Activated naive CD8-positive, alpha-beta T cell treated with anti-CD3 and anti-CD28 coated beads for 36 hours (primary cell): ENCODE data around the gene CRX. TPM values are rescaled to one million over a fixed set of nuclear protein-coding genes. Genes with fewer than 3 reads are reported as not detected.
A peak's percentile ranks its signal among the peaks of the same experiment; 100 is the strongest.
"Not testable (repeated sequence)": the region's sequence is repeated elsewhere in the genome, so short reads cannot be mapped to it uniquely, and the experiment has no call there.

Experiments
- DNase-seq: peaks from one replicate; pipeline ENCODE4 v3.0.0; 2021
- H3K27ac Mint-ChIP-seq: one replicate; pipeline ENCODE4 v1.8.0; 2022; ENCODE audit warnings: mild to moderate bottlenecking, moderate library complexity, mixed read lengths
- H3K27me3 Mint-ChIP-seq: one replicate; pipeline ENCODE4 v1.8.0; 2022; ENCODE audit warnings: mild to moderate bottlenecking, mixed read lengths
- H3K36me3 Mint-ChIP-seq: one replicate; pipeline ENCODE4 v1.8.0; 2021; ENCODE audit warnings: mild to moderate bottlenecking, mixed read lengths
- H3K4me1 Mint-ChIP-seq: one replicate; pipeline ENCODE4 v1.8.0; 2021; ENCODE audit warnings: mixed read lengths
- H3K4me3 Mint-ChIP-seq: one replicate; pipeline ENCODE4 v1.8.0; 2022; ENCODE audit warnings: mild to moderate bottlenecking, moderate library complexity, mixed read lengths
- H3K9me3 Mint-ChIP-seq: one replicate; pipeline ENCODE4 v1.8.0; 2022; ENCODE audit warnings: mixed read lengths
- total RNA-seq, 2 experiments: library from RNA; stranded (reverse); gene quantifications; one replicate each; pipeline ENCODE4 v1.2.3, GENCODE V29; 2021

The CRX gene
- not detected for total RNA-seq

DNA sequence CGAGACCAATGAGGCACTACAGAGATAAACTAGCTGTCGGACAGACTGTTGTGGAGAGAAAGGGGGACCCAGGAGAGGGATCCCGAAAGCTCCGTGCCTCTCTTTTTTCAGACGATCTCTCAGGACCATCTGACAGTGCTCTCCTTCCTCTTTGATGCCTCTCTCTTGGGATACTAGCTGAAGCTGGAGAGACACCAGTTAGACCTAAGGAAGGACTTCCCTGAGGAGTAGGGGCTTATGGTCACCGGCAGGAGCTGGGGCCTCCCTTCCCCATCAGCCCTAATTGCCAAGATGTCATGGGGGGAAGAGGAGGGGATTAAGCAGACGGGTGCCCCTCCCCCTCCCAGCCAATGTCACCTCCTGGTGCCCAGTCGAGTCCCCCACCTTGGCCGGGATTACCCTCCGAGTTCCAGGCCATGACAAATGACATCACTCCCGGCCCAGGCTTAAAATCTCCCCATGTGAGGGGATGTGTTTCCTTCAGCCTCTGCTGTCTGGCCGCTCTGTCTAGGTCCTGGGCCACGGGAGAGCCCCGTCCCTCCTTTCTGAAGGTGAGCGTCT, at the start of gene CRX:
CRX (plus strand) TSS at position 478 of the 561 bp plus-strand sequence. CDS start 12,507 bp downstream, outside the sequence.
- H3K4me1 Mint-ChIP-seq: no peaks in the 10 kb centered on the region
- H3K27ac Mint-ChIP-seq: no peak within 1 kb of the TSS
- H3K27me3 Mint-ChIP-seq: peaks cover 30% of the 10 kb centered on the region
- no peak for DNase-seq
- H3K36me3 Mint-ChIP-seq: no peaks in the 10 kb centered on the region
- no peak within 1 kb of the TSS for H3K4me3 Mint-ChIP-seq
- no peaks in the 10 kb centered on the region for H3K9me3 Mint-ChIP-seq

- Mint-ChIP-seq H3K36me3 (peaks cover 15% of the 10 kb centered on the region), H3K4me1 (peaks cover 9% of the 10 kb centered on the region), H3K4me3 (no peak overlapping the region), H3K9me3 (no peaks in the 10 kb centered on the region), H3K27ac (no peak overlapping the region), H3K27me3 (no peaks in the 10 kb centered on the region)
- no peak for DNase-seq
These were observed 45.2 kb upstream of the CRX start for GRCh38 chr19:47776568-47776967.

DNA sequence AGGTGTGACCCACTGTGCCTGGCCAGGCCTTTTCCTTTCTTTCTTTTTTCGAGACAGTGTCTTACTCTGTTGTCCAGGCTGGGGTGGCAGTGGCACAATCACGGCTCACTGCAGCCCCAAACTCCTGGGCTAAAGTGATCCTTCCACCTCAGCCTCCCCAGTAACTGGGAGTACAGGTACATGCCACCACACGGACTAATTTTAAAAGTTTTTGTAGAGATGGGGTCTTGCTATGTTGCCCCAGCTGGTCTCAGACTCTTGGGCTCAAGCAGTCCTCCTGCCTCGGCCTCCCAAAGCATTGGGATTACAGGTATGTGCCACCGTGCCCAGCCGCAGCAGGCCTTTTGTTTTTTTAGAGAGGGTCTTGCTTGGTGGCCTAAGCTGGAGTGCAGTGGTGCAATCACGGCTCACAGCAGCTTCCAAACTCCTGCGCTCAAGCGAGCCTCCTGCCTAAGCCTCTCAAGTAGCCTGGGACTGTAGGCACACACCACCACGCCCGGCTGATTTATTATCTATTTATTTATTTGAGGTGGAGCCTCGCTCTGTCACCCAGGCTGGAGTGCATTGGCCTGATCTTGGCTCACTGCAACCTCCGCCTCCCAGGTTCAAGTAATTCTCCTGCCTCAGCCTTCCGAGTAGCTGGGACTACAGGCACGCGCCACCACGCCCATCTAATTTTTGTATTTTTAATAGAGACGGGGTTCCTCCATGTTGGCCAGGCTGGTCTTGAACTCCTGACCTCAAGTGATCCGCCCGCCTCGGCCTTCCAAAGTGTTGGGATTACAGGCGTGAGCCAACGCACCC, 44.3 kb upstream of the CRX start:
- peaks cover 18% of the 10 kb centered on the region for H3K36me3 Mint-ChIP-seq
- peak overlapping the region; percentile 97 for H3K4me3 Mint-ChIP-seq
- not testable (repeated sequence) for H3K27me3 Mint-ChIP-seq, H3K4me1 Mint-ChIP-seq, DNase-seq, H3K9me3 Mint-ChIP-seq
- peak overlapping the region; percentile 90 for H3K27ac Mint-ChIP-seq

DNA sequence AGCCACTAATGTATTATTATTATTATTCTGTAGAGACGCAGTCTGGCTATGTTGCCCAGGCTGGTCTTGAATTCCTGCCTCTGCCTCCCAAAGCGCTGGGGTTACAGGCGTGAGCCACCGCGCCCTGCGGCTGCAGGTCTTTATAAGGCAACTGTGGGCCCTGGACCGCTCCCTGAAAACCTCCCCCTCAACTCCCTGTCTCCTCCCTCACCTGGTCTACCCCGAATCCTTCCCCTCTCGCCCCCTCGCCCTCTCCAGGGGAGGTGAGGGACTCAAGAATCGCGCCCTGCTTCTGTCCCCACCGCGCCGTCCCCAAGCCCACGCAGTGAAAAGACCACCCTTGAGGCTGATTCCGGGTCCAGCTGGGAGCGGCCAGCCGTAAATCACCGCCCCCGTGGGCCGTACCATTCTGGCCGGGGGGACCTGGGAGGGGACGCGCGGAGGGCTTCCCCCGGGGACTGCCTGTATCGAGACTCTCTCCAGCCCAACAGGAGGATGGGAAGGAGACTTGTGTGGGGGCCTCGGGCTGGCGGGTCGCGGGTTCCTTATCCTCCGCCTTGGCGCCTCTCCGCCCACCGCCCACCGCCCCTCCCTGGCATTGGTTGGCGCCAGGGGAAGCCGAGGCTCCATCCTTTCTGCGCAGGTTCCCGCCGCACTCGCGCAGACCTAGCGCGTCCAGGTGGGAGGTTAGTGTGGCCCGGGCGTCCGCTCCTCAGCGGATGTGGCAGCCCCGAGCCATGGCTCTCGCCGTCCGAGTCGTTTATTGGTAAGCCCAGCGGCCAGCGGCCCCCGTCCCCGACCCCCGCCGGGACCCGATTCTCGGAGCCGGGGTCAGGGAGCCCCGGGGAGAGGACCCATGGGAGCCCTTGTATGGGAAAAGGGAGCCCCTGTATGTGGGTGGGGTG, 43.4 kb upstream of the CRX start, which contains the start of gene SELENOW:
SELENOW (plus strand) TSS at position 655 of the 905 bp plus-strand sequence; CDS start at position 738, 83 bp downstream.
- peak within 1 kb of the TSS; percentile 97 for H3K4me3 Mint-ChIP-seq
- DNase-seq: peak; percentile 85
- H3K27me3 Mint-ChIP-seq: no peaks in the 10 kb centered on the region
- H3K4me1 Mint-ChIP-seq: peaks cover 9% of the 10 kb centered on the region
- no peaks in the 10 kb centered on the region for H3K9me3 Mint-ChIP-seq
- H3K27ac Mint-ChIP-seq: peak within 1 kb of the TSS; percentile 90
- H3K36me3 Mint-ChIP-seq: peaks cover 20% of the 10 kb centered on the region

GRCh38 chr19:47778954-47779351, 42.8 kb upstream of the CRX start:
- H3K27me3 Mint-ChIP-seq: no peaks in the 10 kb centered on the region
- peaks cover 9% of the 10 kb centered on the region for H3K4me1 Mint-ChIP-seq
- H3K36me3 Mint-ChIP-seq: peaks cover 20% of the 10 kb centered on the region
- peak overlapping the region; percentile 97 for H3K4me3 Mint-ChIP-seq
- no peak for DNase-seq
- peak overlapping the region; percentile 90 for H3K27ac Mint-ChIP-seq
- no peaks in the 10 kb centered on the region for H3K9me3 Mint-ChIP-seq

GRCh38 chr19:47779524-47780214, 42.1 kb upstream of the CRX start:
- Mint-ChIP-seq H3K27me3 (no peaks in the 10 kb centered on the region), H3K36me3 (peaks cover 20% of the 10 kb centered on the region), H3K9me3 (no peaks in the 10 kb centered on the region), H3K4me3 (peak overlapping the region; percentile 97), H3K4me1 (peaks cover 9% of the 10 kb centered on the region), H3K27ac (peak overlapping the region; percentile 90)
- no peak for DNase-seq

GRCh38 chr19:47780215-47780551, 41.6 kb upstream of the CRX start:
- Mint-ChIP-seq H3K27ac (peak overlapping the region; percentile 50), H3K9me3 (no peaks in the 10 kb centered on the region), H3K4me3 (peak overlapping the region; percentile 97), H3K27me3 (no peaks in the 10 kb centered on the region), H3K36me3 (peaks cover 20% of the 10 kb centered on the region), H3K4me1 (peaks cover 9% of the 10 kb centered on the region)
- no peak for DNase-seq

DNA sequence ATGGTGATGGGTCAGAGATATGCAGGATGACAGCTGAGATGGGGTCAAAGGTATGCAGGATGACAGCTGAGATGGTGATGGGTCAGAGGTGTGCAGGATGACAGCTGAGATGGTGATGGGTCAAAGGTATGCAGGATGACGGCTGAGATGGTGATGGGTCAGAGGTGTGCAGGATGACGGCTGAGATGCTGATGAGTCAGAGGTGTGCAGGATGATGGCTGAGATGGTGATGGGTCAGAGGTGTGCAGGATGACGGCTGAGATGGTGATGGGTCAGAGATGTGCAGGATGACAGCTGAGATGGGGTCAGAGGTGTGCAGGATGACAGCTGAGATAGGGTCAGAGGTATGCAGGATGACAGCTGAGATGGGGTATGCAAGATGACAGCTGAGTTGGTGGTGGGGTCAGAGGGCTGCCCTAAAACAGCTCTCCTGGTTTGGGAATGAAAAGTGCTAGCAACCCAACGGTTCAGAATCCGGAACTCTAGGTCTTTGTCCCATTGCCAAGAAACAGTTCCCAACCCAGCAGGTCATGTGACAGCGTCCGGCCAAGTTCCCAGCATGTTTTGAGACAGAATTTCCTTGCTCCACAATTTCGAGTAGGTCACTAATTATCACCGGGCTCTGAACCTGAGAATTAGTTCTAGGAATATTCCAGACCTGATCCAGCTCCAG, 40.0 kb upstream of the CRX start:
- Mint-ChIP-seq H3K4me1 (peaks cover 9% of the 10 kb centered on the region), H3K27ac (no peak overlapping the region), H3K9me3 (no peaks in the 10 kb centered on the region), H3K27me3 (no peaks in the 10 kb centered on the region), H3K36me3 (peaks cover 20% of the 10 kb centered on the region), H3K4me3 (no peak overlapping the region)
- no peak for DNase-seq

DNA sequence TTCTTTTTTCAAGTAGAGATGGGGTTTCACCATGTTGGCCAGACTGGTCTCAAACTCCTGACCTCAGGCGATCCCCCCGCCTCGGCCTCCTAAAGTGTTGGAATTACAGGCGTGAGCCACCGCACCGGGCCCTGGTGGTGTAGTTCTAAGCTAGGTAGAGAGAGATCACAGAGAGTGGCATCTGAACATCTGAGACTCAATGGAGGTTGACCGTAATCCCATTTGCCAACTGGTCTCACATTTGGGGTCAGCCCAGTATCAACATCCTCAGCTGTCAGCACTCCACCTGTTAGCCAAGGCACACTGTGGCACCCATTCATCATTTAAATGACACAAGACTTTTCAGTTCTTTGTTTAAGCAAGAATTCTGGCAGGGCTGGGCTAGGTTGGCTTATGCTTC, 35.2 kb upstream of the CRX start:
- H3K9me3 Mint-ChIP-seq: no peaks in the 10 kb centered on the region
- peaks cover 6% of the 10 kb centered on the region for H3K4me1 Mint-ChIP-seq
- DNase-seq: no peak
- H3K36me3 Mint-ChIP-seq: peaks cover 4% of the 10 kb centered on the region
- no peak overlapping the region for H3K27ac Mint-ChIP-seq
- no peaks in the 10 kb centered on the region for H3K27me3 Mint-ChIP-seq
- no peak overlapping the region for H3K4me3 Mint-ChIP-seq

DNA sequence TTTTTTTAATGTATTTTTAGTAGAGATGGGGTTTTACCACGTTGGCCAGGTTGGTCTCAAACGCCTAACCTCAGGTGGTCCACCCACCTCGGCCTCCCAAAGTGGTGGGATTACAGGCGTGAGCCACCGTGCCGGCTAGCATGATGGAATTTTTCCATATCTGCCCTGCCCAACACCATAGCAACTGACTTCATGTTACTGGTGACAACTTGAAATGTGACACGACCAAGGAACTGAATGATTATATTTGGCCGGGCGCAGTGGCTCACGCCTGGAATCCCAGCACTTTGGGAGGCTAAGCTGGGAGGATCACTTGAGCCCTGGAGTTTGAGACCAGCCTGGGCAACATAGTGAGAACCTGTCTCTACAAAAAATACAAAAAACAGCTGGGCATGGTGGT, 34.4 kb upstream of the CRX start:
- not testable (repeated sequence) for H3K36me3 Mint-ChIP-seq, DNase-seq, H3K27me3 Mint-ChIP-seq, H3K27ac Mint-ChIP-seq, H3K4me3 Mint-ChIP-seq, H3K4me1 Mint-ChIP-seq, H3K9me3 Mint-ChIP-seq

- DNase-seq, H3K9me3 Mint-ChIP-seq, H3K4me1 Mint-ChIP-seq, H3K4me3 Mint-ChIP-seq, H3K36me3 Mint-ChIP-seq, H3K27me3 Mint-ChIP-seq, H3K27ac Mint-ChIP-seq: not testable (repeated sequence)
These were observed 31.9 kb upstream of the CRX start for GRCh38 chr19:47789811-47790210.

DNA sequence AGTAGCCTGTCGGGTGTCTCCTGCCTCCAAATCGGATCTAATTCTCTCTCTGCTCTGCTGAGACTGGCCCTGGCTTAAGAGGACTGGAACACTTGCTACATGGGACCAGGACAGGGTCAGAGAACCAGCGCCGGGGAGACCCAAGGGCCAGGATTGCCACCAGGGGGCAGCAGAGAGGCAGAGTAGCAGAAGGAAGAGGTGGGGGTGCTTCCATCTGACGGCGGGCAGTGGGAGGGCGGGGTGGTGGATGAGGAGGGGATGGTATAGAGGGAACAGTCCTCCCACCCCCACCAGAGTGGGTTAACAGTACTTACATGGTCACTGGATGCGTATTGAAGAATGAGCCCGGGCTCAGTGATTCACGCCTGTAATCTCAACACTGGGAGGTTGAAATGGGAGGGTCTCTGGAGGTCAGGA, 31.3 kb upstream of the CRX start:
- no peaks in the 10 kb centered on the region for H3K36me3 Mint-ChIP-seq
- peaks cover 2% of the 10 kb centered on the region for H3K27me3 Mint-ChIP-seq
- peaks cover 6% of the 10 kb centered on the region for H3K4me1 Mint-ChIP-seq
- H3K4me3 Mint-ChIP-seq: no peak overlapping the region
- H3K9me3 Mint-ChIP-seq: no peaks in the 10 kb centered on the region
- DNase-seq: peak; percentile 78
- H3K27ac Mint-ChIP-seq: no peak overlapping the region

GRCh38 chr19:47792616-47793015, 29.1 kb upstream of the CRX start:
- no peak overlapping the region for H3K27ac Mint-ChIP-seq
- H3K9me3 Mint-ChIP-seq: no peaks in the 10 kb centered on the region
- no peak for DNase-seq
- H3K27me3 Mint-ChIP-seq: peaks cover 7% of the 10 kb centered on the region
- no peak overlapping the region for H3K4me3 Mint-ChIP-seq
- no peaks in the 10 kb centered on the region for H3K36me3 Mint-ChIP-seq
- H3K4me1 Mint-ChIP-seq: peaks cover 6% of the 10 kb centered on the region

DNA sequence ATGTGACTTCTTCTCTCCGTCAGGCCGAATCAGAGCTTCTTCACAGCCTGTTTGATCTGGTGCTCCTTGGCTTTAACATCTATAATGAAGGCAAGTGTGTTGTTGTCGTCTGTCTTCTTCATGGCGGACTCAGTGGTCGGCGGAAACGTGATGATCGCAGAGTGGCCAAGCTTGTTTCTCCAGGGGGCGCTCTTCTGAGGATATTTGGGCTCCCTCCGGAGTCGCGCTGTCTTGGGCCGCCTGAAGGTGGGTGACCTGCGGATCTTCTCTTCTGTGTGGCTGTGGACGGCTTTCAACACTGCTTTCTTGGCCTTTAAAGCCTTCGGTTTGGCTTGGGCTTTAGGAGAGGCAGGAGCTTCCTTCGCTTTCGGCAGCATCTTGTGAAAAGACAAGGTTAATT, 27.2 kb upstream of the CRX start:
- Mint-ChIP-seq H3K27ac (no peak overlapping the region), H3K27me3 (peaks cover 18% of the 10 kb centered on the region), H3K4me1 (peaks cover 2% of the 10 kb centered on the region), H3K9me3 (no peaks in the 10 kb centered on the region), H3K36me3 (no peaks in the 10 kb centered on the region), H3K4me3 (no peak overlapping the region)
- DNase-seq: no peak
